ENCODE data around the gene SORCS2. TPM values are rescaled to one million over a fixed set of nuclear protein-coding genes. Genes with fewer than 3 reads are reported as not detected.

The SORCS2 gene
- total RNA-seq, 1 experiment from 2014 or later = 0.05 TPM

DNA sequence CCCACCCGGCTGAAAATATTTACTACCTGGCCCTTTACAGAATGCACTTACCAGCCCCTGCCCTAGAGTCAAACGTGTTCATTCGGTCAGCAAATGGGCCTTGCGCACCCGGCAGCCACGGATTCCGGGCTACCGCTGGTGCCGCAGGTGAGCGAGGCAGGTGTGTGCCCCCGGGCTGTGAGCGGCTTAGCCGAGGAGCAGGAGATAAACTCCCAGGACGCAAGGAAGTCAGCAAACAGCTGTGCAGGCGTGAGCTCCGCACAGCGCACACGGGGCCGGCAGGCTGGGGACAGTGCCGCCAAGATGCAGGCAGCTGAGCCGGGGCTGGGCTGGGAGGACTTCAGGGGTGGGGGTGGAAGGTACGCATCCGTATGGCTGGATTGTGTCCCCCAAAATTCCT is 453.6 kb downstream of the SORCS2 start:
- no peak overlapping the region for H3K27ac ChIP-seq
- H3K36me3 ChIP-seq = no peaks in the 10 kb centered on the region
- DNase-seq (ENCODE audit: low read depth in 1 of 2, low spot score in 2 of 2) = no peak
- peaks cover 28% of the 10 kb centered on the region for H3K4me1 ChIP-seq (replicated peaks)
- no peaks in the 10 kb centered on the region for H3K9me3 ChIP-seq (replicated peaks)
- H3K4me3 ChIP-seq = no peak overlapping the region
- no peaks in the 10 kb centered on the region for H3K27me3 ChIP-seq (replicated peaks)

DNA sequence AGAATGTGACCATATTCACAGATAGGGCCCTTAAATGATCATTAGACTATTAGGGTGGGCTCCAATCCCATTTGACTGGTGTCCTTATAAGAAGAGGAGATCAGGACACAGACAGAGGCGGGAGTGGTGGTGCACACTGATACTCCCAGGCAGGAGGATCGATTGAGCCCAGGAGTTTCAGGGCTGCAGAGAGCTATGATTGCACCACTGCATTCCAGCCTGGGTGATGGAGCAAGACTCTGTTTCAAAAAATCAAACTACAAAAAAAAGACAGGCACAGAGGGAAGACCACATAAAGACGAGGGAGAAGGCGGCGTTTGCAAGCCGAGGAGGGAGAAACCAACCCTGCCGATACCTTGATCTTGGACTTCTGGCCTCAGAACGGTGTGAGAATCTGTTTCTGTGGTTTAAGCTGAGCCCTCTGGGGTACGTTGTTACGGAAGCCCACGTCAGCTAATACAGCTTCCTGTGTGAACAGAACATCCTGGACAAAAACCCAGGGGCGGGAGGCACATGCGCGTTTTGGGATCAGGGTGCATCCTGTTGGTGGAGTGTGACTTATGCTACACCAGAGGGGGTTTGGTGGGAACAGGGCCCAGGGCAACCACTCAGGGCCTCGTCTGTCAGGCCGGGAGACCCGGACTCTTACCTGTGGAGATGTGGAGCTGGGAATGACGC is 454.2 kb downstream of the SORCS2 start:
- no peak for DNase-seq (ENCODE audit: low read depth in 1 of 2, low spot score in 2 of 2)

DNA sequence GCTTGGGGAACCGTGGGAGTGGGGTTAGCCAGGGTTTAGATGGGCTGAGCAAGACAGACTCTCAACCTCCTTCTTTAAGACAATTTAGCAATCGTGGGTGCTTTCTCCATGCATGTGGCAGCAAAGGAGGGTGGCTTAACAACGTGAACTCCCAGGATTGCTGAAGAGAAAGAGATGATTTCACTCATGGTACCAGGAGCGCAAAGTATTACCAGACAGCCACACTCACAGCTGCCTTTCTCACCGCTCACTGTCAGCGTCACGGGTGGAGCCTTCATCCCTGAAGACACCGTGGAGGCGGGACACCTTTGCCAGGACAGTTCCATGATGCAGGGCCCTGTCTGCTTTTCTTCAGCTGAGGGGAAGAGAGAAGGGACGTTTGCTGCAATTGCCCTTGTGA is 454.8 kb downstream of the SORCS2 start:
- no peak overlapping the region for H3K27ac ChIP-seq
- H3K4me1 ChIP-seq (replicated peaks) = peaks cover 28% of the 10 kb centered on the region
- DNase-seq (ENCODE audit: low read depth in 1 of 2, low spot score in 2 of 2) = no peak
- H3K36me3 ChIP-seq = no peaks in the 10 kb centered on the region
- no peak overlapping the region for H3K4me3 ChIP-seq
- H3K9me3 ChIP-seq (replicated peaks) = no peaks in the 10 kb centered on the region
- no peaks in the 10 kb centered on the region for H3K27me3 ChIP-seq (replicated peaks)

More for the DNA sequence above, 454.2 kb downstream of the SORCS2 start:
- no peaks in the 10 kb centered on the region for H3K27me3 ChIP-seq (replicated peaks)
- peaks cover 28% of the 10 kb centered on the region for H3K4me1 ChIP-seq (replicated peaks)
- H3K36me3 ChIP-seq = no peaks in the 10 kb centered on the region
- no peak overlapping the region for H3K4me3 ChIP-seq
- no peaks in the 10 kb centered on the region for H3K9me3 ChIP-seq (replicated peaks)
- H3K27ac ChIP-seq = no peak overlapping the region

DNA sequence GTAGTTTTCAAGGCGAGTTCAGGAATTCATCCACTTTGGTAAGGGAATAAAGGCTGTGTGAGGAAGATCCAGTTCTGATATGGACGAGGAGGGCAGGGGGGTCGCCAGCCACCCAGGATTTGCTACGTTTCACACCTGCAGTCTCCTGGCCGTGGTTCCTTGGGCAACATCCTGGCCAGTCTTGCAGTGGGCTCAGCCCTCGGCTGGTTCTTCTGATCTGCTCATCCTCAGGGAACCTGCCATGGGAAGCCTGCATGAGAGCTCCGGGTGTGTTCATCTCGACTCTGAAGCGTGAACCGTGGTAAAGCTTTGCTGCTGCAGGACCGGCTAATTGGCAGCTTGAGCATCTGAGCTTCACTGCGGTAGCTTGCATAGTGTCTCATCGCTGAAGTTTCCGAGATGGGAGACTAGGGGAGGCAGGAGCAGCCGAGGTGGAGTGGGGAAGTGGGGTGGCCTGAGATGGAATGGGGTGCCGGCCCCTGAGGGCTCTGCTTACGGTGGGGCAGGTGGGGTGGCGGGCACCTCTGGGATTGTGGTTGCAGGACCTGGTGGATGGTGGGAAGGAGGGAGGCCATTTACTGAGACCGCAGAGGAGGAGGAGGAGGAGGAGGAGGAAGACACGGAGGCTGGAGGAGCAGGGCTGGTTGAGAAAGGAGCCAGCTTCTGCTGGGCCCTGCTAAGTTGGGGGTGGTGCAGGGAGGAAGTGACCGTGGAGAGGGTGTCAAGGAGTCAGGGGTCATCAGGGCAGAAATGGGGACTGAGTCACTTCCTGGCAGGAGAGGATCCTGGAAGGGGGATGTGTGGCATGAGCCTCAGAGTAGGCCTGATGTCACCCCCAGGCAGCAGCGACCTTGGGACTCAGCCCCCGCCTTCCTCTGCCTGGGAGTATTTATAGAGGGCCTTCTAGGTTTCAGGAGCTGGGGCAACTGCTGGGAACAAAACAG is 455.5 kb downstream of the SORCS2 start:
- H3K27me3 ChIP-seq (replicated peaks) = no peaks in the 10 kb centered on the region
- H3K9me3 ChIP-seq (replicated peaks) = no peaks in the 10 kb centered on the region
- no peak for DNase-seq (ENCODE audit: low read depth in 1 of 2, low spot score in 2 of 2)
- H3K36me3 ChIP-seq = no peaks in the 10 kb centered on the region
- H3K4me3 ChIP-seq = no peak overlapping the region
- no peak overlapping the region for H3K27ac ChIP-seq
- H3K4me1 ChIP-seq (replicated peaks) = peaks cover 28% of the 10 kb centered on the region

DNA sequence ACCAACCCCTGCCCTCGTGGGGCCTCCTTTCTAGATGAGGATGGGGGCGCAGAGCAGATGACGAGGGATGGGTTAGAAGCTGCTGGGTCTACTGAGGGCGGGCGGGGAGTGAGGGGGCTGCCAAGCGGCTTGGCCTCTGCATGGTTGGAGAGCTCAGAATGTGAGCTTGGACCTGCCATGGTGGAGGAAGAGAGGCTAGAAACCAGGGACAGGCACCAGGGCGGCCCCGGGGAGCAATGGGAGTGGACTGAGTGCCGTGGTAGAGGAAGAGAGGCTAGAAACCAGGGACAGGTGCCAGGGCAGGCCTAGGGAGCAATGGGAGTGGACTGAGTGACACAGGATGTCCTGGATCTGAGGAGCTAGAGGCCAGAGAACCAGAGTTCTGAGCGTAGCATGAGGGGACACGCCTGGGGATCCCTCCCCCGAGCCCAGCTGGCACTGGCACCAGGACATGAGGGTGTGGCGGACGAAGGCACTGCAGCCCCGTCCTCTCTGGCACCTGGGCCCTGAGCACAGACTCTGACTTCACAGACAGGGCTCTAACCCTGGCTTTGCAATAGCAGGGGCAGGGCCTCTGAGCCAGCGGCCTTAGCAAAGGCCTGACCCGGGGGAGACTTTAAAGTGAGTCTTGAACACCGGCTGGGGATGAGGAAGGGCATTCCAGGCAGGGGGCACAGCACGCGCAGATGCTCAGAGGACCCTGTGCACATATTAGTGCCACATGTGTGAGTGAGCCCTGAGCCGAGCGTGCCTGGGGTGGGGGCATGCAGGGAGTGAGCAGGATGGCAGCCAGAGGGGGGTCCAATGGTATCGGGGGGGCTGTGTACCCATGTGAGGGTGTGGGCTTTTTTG is 456.4 kb downstream of the SORCS2 start:
- no peaks in the 10 kb centered on the region for H3K36me3 ChIP-seq
- no peaks in the 10 kb centered on the region for H3K27me3 ChIP-seq (replicated peaks)
- H3K4me1 ChIP-seq (replicated peaks) = peaks cover 28% of the 10 kb centered on the region
- H3K27ac ChIP-seq = no peak overlapping the region
- no peak overlapping the region for H3K4me3 ChIP-seq
- no peaks in the 10 kb centered on the region for H3K9me3 ChIP-seq (replicated peaks)
- no peak for DNase-seq (ENCODE audit: low read depth in 1 of 2, low spot score in 2 of 2)

DNA sequence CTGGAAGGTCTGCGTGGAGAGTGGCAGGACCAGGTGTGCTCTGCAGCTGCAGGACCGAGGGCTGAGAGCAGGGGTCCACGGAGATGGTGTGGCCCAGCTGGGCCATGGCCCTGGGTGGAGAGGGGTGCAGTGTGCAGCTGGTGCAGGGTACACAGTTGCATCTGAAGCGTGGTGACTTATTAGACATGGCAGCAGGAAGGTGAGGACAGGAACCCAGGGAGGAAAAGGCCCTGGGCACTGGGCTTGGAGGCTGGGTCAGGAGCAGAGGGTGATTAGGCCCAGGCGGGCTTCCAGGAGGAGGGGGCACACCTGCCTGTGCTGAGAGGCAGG is 457.0 kb downstream of the SORCS2 start:
- Histone ChIP-seq H3K27ac (0 out of 2 replicates have a peak overlapping the region, but pooled peaks have one; percentile 6), H3K4me3 (no peak overlapping the region), H3K27me3 (replicated peaks) (no peaks in the 10 kb centered on the region), H3K4me1 (replicated peaks) (peaks cover 28% of the 10 kb centered on the region), H3K9me3 (replicated peaks) (no peaks in the 10 kb centered on the region), H3K36me3 (no peaks in the 10 kb centered on the region)
- DNase-seq (ENCODE audit: low read depth in 1 of 2, low spot score in 2 of 2) = no peak

DNA sequence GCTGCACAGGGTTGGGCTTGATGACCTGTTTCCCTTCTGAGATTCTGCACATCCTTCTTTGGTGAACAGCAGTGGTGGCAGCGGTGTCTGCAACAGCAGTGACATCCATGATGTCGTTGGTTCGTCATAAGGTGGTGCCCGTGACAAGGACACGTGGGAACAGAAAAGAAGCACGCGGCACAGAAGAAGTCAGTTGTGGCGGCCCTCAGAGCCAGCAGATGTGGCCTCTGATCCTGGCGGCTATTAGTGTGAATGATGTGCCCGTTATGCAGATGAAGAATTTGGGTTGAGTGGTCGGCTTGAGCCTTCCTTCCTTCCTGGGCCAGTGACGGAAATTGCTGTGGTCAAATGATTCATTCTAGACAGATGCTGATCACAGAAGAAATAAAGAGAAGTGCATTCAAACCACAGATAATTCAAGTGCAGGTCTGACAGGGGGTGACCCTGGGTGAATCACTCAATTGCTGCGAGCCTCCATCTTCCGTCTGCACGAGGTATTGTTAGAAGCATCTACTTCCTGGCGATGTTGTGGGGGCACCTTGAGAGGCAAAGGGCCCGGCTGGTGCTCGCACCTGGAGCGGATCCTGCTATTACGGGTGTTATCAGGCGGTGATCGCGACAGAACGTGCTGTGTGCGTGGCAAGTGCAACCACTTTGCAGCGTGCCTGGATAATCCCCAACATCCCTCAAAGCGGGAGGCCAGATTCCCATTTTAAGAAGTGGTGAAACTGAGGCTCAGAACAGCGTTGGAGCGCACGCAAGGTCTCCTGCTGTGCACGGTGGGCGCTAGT is 457.6 kb downstream of the SORCS2 start:
- no peak overlapping the region for H3K4me3 ChIP-seq
- H3K36me3 ChIP-seq = no peaks in the 10 kb centered on the region
- no peaks in the 10 kb centered on the region for H3K9me3 ChIP-seq (replicated peaks)
- H3K27me3 ChIP-seq (replicated peaks) = no peaks in the 10 kb centered on the region
- peak; percentile 73 to 77 for DNase-seq (ENCODE audit: low read depth in 1 of 2, low spot score in 2 of 2)
- H3K27ac ChIP-seq = 0 out of 2 replicates have a peak overlapping the region, but pooled peaks have one; percentile 6
- peaks cover 28% of the 10 kb centered on the region for H3K4me1 ChIP-seq (replicated peaks)

DNA sequence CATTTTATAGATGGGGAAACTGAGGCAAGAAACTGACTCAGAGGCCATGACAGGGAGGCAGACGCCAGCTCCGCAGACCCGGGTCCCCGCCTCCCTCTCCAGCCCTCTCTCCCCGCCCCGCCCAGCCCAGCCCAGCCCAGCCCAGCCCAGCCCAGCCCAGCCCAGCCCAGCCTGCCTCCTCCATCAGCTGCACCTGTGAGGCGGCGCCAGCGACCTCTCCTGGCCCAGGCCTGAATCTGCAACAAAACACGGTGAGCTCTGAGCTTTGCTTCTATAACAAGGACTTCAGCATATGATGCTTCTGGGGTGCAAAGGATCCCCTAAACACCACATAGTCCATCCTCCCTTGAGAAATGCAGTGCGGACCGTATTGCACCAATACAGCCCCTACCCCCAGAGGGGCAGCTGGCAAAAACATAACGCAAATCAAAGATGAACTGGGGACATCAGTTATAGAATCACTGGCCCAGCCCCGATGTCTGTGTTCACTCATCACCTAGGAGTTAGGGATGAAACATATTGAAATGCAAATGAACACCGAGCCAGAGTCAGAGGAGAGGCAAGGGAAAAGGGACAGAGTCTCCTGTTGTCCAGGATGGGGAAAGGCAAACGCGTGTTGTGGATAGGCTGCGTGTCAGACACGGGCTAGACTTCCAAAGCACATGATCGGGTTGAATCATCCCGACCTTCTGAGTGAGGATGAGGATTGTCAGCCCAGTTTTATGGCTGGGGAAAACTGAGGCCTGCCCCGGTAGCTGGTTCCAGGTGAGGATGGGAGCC is 458.5 kb downstream of the SORCS2 start:
- no peak for DNase-seq (ENCODE audit: low read depth in 1 of 2, low spot score in 2 of 2)
- no peaks in the 10 kb centered on the region for H3K9me3 ChIP-seq (replicated peaks)
- no peaks in the 10 kb centered on the region for H3K27me3 ChIP-seq (replicated peaks)
- H3K27ac ChIP-seq = no peak overlapping the region
- H3K4me3 ChIP-seq = no peak overlapping the region
- no peaks in the 10 kb centered on the region for H3K36me3 ChIP-seq
- peaks cover 28% of the 10 kb centered on the region for H3K4me1 ChIP-seq (replicated peaks)

DNA sequence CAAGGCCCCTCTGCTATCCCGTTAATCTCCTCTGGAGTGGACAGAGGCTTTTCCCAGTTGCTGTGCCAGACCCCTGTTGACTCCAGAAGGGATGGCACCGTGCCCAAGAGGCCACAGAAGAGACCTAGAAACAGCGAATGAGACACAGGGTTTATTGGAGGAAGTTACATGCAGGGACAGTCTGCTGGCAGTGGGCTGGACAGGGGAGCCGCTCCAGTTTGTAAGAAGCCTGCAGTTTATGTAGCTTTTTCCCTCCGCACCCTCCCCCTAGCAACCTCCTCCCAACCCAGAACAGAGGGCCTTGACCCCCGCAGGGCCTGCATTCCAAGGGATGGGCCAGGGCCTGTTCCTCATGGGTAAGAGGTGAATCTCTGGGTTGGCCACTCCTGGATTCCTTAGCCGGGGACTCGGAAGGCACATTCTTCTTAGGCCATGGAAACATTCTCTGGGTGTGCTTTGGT is 459.2 kb downstream of the SORCS2 start:
- Histone ChIP-seq H3K4me1 (replicated peaks) (peaks cover 28% of the 10 kb centered on the region), H3K27me3 (replicated peaks) (no peaks in the 10 kb centered on the region), H3K36me3 (no peaks in the 10 kb centered on the region), H3K9me3 (replicated peaks) (no peaks in the 10 kb centered on the region), H3K4me3 (no peak overlapping the region), H3K27ac (no peak overlapping the region)
- DNase-seq (ENCODE audit: low read depth in 1 of 2, low spot score in 2 of 2) = no peak

DNA sequence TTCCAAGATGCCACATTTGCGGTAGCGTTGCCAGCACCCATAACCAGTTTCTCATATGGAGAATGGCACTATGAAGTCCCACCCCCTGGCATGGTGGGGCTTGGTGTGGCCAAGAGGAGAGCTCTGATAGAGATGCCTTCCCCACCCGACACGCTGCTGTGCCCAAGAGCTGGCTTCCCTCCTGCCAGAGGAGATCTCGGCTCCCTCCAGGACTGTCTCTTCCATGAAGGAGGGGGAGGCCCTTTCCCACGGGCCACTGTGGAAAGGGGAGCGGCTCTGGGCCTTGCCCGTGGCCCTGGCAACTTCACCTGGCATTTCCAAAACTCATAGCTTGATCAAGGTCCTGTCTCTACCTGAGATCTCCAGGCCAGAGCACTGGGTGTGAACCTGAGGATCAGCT is 459.7 kb downstream of the SORCS2 start:
- Histone ChIP-seq H3K36me3 (no peaks in the 10 kb centered on the region), H3K27ac (no peak overlapping the region), H3K4me3 (no peak overlapping the region), H3K27me3 (replicated peaks) (no peaks in the 10 kb centered on the region; the same call in 1 of the 2 replicates), H3K4me1 (replicated peaks) (peaks cover 28% of the 10 kb centered on the region), H3K9me3 (replicated peaks) (no peaks in the 10 kb centered on the region)
- no peak for DNase-seq (ENCODE audit: low read depth in 1 of 2, low spot score in 2 of 2)

DNA sequence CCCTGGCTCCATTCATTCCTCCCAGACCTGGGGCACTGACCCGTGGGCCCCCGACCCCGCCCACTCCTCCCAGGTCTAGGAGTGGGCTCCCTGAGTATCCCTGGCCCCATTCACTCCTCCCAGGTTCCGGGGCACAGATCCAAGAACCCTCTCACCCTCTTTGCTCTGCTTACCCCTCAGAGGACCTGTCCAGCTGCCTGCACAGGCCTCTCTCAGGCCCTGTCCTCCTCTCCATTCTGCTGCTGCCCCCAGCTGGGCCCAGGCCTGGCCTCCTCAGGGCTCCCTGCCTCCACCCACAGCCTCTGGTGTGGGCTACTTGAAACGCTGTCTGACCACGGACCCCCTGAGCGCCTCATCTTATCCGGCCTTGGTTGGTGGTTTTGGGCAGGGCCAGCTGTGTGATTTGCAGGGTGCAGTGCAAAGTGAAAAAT is 460.1 kb downstream of the SORCS2 start:
- peaks cover 28% of the 10 kb centered on the region for H3K4me1 ChIP-seq (replicated peaks)
- no peak overlapping the region for H3K4me3 ChIP-seq
- H3K27me3 ChIP-seq (replicated peaks) = peaks cover 2% of the 10 kb centered on the region; the same call in 1 of the 2 replicates
- no peak overlapping the region for H3K27ac ChIP-seq
- no peaks in the 10 kb centered on the region for H3K36me3 ChIP-seq
- H3K9me3 ChIP-seq (replicated peaks) = no peaks in the 10 kb centered on the region
- DNase-seq (ENCODE audit: low read depth in 1 of 2, low spot score in 2 of 2) = no peak

DNA sequence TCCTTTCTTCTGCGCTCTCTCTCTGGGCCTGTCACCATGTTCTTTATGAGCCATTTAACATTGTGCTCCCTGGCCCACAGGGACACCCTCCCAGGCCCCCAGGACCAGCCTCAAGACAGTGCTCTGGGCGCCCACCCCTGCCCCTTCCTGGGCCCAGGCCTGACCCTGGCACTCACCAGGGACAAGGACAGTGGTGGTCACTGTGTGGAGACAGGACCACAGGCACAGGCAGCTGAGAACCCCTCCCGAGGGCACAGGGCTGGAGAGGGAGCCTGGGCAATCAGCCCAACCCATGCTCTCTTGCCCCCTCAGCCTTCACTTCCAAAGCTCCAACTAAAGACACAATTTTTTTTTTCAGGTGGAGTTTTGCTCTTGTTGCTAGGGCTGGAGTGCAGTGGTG is 460.6 kb downstream of the SORCS2 start:
- Histone ChIP-seq H3K36me3 (no peaks in the 10 kb centered on the region), H3K9me3 (replicated peaks) (no peaks in the 10 kb centered on the region), H3K27ac (no peak overlapping the region), H3K4me1 (replicated peaks) (peaks cover 26% of the 10 kb centered on the region), H3K27me3 (replicated peaks) (peaks cover 2% of the 10 kb centered on the region; the same call in 1 of the 2 replicates), H3K4me3 (no peak overlapping the region)
- no peak for DNase-seq (ENCODE audit: low read depth in 1 of 2, low spot score in 2 of 2)
